CD14-positive monocyte (primary cell): Measurements from ENCODE around the gene CIRBP. TPM values are rescaled to one million over a fixed set of nuclear protein-coding genes. Genes with fewer than 3 reads are reported as not detected.

Experiments used
- DNase-seq, 3 donors: peaks; one replicate each; pipeline ENCODE4 v3.0.0-alpha.2; 2011 to 2022
- H2AFZ ChIP-seq: 2 replicates; pipeline ENCODE4 v1.6.0; 2012; ENCODE audit warnings: mild to moderate bottlenecking, low read depth, low read length, inconsistent platforms; ENCODE audit not compliant: insufficient read depth, poor library complexity, severe bottlenecking
- H3K27ac ChIP-seq, 2 donors: 1 replicate in 1 of 2; 2 replicates in 1 of 2; pipeline ENCODE4 v1.5.1; 2012 to 2013; ENCODE audit warnings: low read length in 2 of 2, control low read depth in 1 of 2, inconsistent platforms in 1 of 2, low read depth in 1 of 2, mild to moderate bottlenecking in 1 of 2
- H3K27me3 ChIP-seq, 2 donors: one replicate each; pipeline versions ENCODE4 v1.6.0 to v1.6.1; 2011 to 2013; ENCODE audit warnings: low read length in 2 of 2; ENCODE audit not compliant: control insufficient read depth in 2 of 2, insufficient read depth in 2 of 2
- H3K36me3 ChIP-seq, 2 donors: replicated peaks in 1 of 2; 1 replicate in 1 of 2; 2 replicates in 1 of 2; pipeline versions ENCODE4 v1.5.1 to v1.6.1; 2012 to 2013; ENCODE audit warnings: low read length in 2 of 2, control low read depth in 1 of 2, inconsistent platforms in 1 of 2, mild to moderate bottlenecking in 1 of 2; ENCODE audit not compliant: insufficient read depth in 2 of 2, control insufficient read depth in 1 of 2
- H3K4me1 ChIP-seq, 2 donors: 1 replicate in 1 of 2; 2 replicates in 1 of 2; pipeline versions ENCODE4 v1.5.1 to v1.6.1; 2012 to 2013; ENCODE audit warnings: low read length in 2 of 2, control low read depth in 1 of 2, inconsistent platforms in 1 of 2, mild to moderate bottlenecking in 1 of 2, moderate library complexity in 1 of 2; ENCODE audit not compliant: insufficient read depth in 2 of 2, control insufficient read depth in 1 of 2
- H3K4me2 ChIP-seq: replicated peaks from 2 replicates; pipeline ENCODE3; 2012; ENCODE audit warnings: low read length, moderate library complexity, mild to moderate bottlenecking; ENCODE audit not compliant: poor library complexity, severe bottlenecking; ENCODE audit errors: extremely low read depth
- H3K4me3 ChIP-seq, 3 experiments: fragments of 200-600 bp in 1 of 3; sonication (generic) in 1 of 3; replicated peaks in 1 of 3; 1 replicate in 2 of 3; 2 replicates in 1 of 3; pipeline ENCODE4 v1.5.1; 2011 to 2013; ENCODE audit warnings: low read length in 3 of 3, mild to moderate bottlenecking in 3 of 3, control low read depth in 2 of 3, low read depth in 2 of 3, inconsistent platforms in 1 of 3, moderate library complexity in 1 of 3
- H3K79me2 ChIP-seq: 2 replicates; pipeline ENCODE4 v1.6.0; 2012; ENCODE audit warnings: mild to moderate bottlenecking, control low read depth, inconsistent platforms, low read length, moderate library complexity; ENCODE audit not compliant: insufficient read depth
- H3K9ac ChIP-seq: 2 replicates; pipeline ENCODE4 v1.6.0; 2017; ENCODE audit warnings: low read length, mild to moderate bottlenecking; ENCODE audit not compliant: insufficient read depth, poor library complexity, severe bottlenecking
- H3K9me3 ChIP-seq, 2 donors: replicated peaks in 1 of 2; 1 replicate in 1 of 2; 2 replicates in 1 of 2; pipeline versions ENCODE4 v1.5.1 to v1.6.1; 2012 to 2013; ENCODE audit warnings: low read length in 2 of 2, control low read depth in 1 of 2; ENCODE audit not compliant: control insufficient read depth in 1 of 2, insufficient read depth in 1 of 2
- H4K20me1 ChIP-seq: 2 replicates; pipeline ENCODE4 v1.6.0; 2012; ENCODE audit warnings: mild to moderate bottlenecking, low read length, control low read depth, moderate library complexity; ENCODE audit not compliant: insufficient read depth
- H3K27ac Mint-ChIP-seq, 7 donors: one replicate each; pipeline ENCODE4 v1.8.0; 2020; ENCODE audit warnings: mild to moderate bottlenecking in 7 of 7, mixed read lengths in 7 of 7, moderate library complexity in 6 of 7, inconsistent platforms in 2 of 7
- H3K27me3 Mint-ChIP-seq, 3 donors: one replicate each; pipeline ENCODE4 v1.8.0; 2021 to 2022; ENCODE audit warnings: low read depth in 3 of 3, mild to moderate bottlenecking in 3 of 3, mixed read lengths in 3 of 3, moderate library complexity in 3 of 3, inconsistent platforms in 1 of 3
- H3K36me3 Mint-ChIP-seq, 2 donors: one replicate each; pipeline ENCODE4 v1.8.0; 2020; ENCODE audit warnings: mixed read lengths in 2 of 2, inconsistent platforms in 1 of 2, mild to moderate bottlenecking in 1 of 2
- H3K4me1 Mint-ChIP-seq: one replicate; pipeline ENCODE4 v1.8.0; 2020; ENCODE audit warnings: mild to moderate bottlenecking, mixed read lengths
- H3K4me3 Mint-ChIP-seq, 2 donors: one replicate each; pipeline ENCODE4 v1.8.0; 2020; ENCODE audit warnings: mild to moderate bottlenecking in 2 of 2, mixed read lengths in 2 of 2, moderate library complexity in 1 of 2
- H3K9me3 Mint-ChIP-seq, 7 donors: one replicate each; pipeline ENCODE4 v1.8.0; 2020 to 2022; ENCODE audit warnings: mixed read lengths in 7 of 7, mild to moderate bottlenecking in 6 of 7, moderate library complexity in 6 of 7, inconsistent platforms in 2 of 7
- CTCF ChIP-seq: fragments of 200-600 bp; IDR thresholded peaks from one replicate; pipeline ENCODE4 v1.8.0; 2022; ENCODE audit warnings: antibody characterized with exemption, mild to moderate bottlenecking
- WGBS: methylation state at CpG from one replicate; pipeline ENCODE4 v1.1.5; 2013; ENCODE audit warnings: missing lambda C conversion rate; ENCODE audit not compliant: insufficient coverage; 5-methylcytosine and 5-hydroxymethylcytosine counted together
- intact Hi-C, 2 donors: fragments of 100-400 bp; cut with micrococcal nuclease; formaldehyde crosslinking; loops; one replicate each; pipeline versions ENCODE4 v1.15.0 to v1.15.1; 2023
- polyA plus RNA-seq, 3 donors: library from polyadenylated mRNA; depleted of rRNA in 1 of 3; unstranded in 2 of 3; stranded (reverse) in 1 of 3; fragments of 300-500 nt in 2 of 3; fragments of >200 nt in 1 of 3; fragmentation: Illumina TruSeq in 2 of 3; gene quantifications; 1 replicate in 2 of 3; 2 replicates in 1 of 3; pipeline ENCODE4 v1.2.3, GENCODE V29; 2012 to 2021

Gene CIRBP
- polyA plus RNA-seq, 3 donors, result 39.6 to 600 (median 51.1) TPM

- Histone ChIP-seq H4K20me1 (peaks cover 66% of the 10 kb centered on the region), H3K4me3 (peak overlapping the region; percentile 77 to 99 (median 89)), H3K4me2 (peak overlapping the region; percentile 96), H3K36me3 (peaks cover 34 to 43% of the 10 kb centered on the region in 2 donors), H3K9ac (peak overlapping the region; percentile 93), H3K4me1 (peaks cover 41 to 46% of the 10 kb centered on the region in 2 donors), H2AFZ (no peak overlapping the region), H3K79me2 (peaks cover 61% of the 10 kb centered on the region), H3K27ac (peak overlapping the region; percentile 92 to 94), H3K27me3 (no peaks in the 10 kb centered on the region), H3K9me3 (no peaks in the 10 kb centered on the region)
- Mint-ChIP-seq H3K27ac (peak overlapping the region; percentile 93 to 98 (median 96)), H3K9me3 (peaks cover 0 to 2% (median 0%) of the 10 kb centered on the region in 7 donors), H3K27me3 (peaks cover 0 to 4% (median 0%) of the 10 kb centered on the region in 3 donors), H3K4me3 (peak overlapping the region; percentile 95 to 97), H3K36me3 (peaks cover 29 to 38% of the 10 kb centered on the region in 2 donors), H3K4me1 (peaks cover 27% of the 10 kb centered on the region)
- WGBS, result 0% methylated on average over 19 of the region's 41 CpGs
- no peak for TF ChIP-seq CTCF
- peak; percentile 56 to 71 (median 70) for DNase-seq
- intact Hi-C loops, result loop anchor here in 1 of 2 donors (1.0 kb wide), 1 partner anchor 9 kb away; no protein-coding TSS in a partner anchor
Measured at GRCh38 chr19:1251330-1252220, 17.6 kb upstream of the CIRBP start.

GRCh38 chr19:1252221-1252820 lies 16.8 kb upstream of the CIRBP start:
- H3K79me2 ChIP-seq, result peaks cover 69% of the 10 kb centered on the region
- peaks cover 73% of the 10 kb centered on the region for H4K20me1 ChIP-seq
- peak overlapping the region; percentile 93 for H3K9ac ChIP-seq
- peak; percentile 96 to 98 (median 96) for DNase-seq
- Mint-ChIP-seq H3K9me3 (peaks cover 0 to 2% (median 0%) of the 10 kb centered on the region in 7 donors), H3K27ac (peak overlapping the region; percentile 93 to 98 (median 96)), H3K36me3 (peaks cover 32 to 42% of the 10 kb centered on the region in 2 donors), H3K27me3 (peaks cover 0 to 4% (median 0%) of the 10 kb centered on the region in 3 donors), H3K4me3 (peak overlapping the region; percentile 95 to 97), H3K4me1 (peaks cover 27% of the 10 kb centered on the region)
- peak overlapping the region; percentile 77 to 99 (median 89) for H3K4me3 ChIP-seq
- H2AFZ ChIP-seq, result no peak overlapping the region
- peaks cover 43 to 50% of the 10 kb centered on the region in 2 donors for H3K4me1 ChIP-seq
- intact Hi-C loops, result loop anchor here in 1 of 2 donors (1.0 kb wide), 1 partner anchor 8 kb away; no protein-coding TSS in a partner anchor
- H3K27ac ChIP-seq, result peak overlapping the region; percentile 92 to 94
- H3K9me3 ChIP-seq, result no peaks in the 10 kb centered on the region
- peak overlapping the region; percentile 96 for H3K4me2 ChIP-seq
- peaks cover 40 to 50% of the 10 kb centered on the region in 2 donors for H3K36me3 ChIP-seq
- no peaks in the 10 kb centered on the region for H3K27me3 ChIP-seq
- WGBS, result 1% methylated on average over 15 of the region's 30 CpGs
- TF ChIP-seq CTCF, result no peak
